HEK293T (cell line): ENCODE data around the gene DMTF1.
"Not testable (repeated sequence)": the region's sequence is repeated elsewhere in the genome, so short reads cannot be mapped to it uniquely, and the experiment has no call there.

Source experiments
- CTCF ChIA-PET: fragments of 350-600 bp; formaldehyde crosslinking; extraction: SDS; loops from one replicate; lab custom pipeline; 2021; ENCODE audit warnings: antibody characterized with exemption, inconsistent platforms; lab: Yijun Ruan, JAX
- POLR2A ChIA-PET: fragments of 350-600 bp; formaldehyde crosslinking; extraction: SDS; loops from one replicate; lab custom pipeline; 2020; ENCODE audit warnings: antibody characterized with exemption, inconsistent platforms; lab: Yijun Ruan, JAX
- DNase-seq: peaks from one replicate; pipeline ENCODE4 v3.0.0; 2012; ENCODE audit warnings: mixed read lengths; ENCODE audit errors: extremely low spot score
- ARNT ChIP-seq: fragments of 450-650 bp; IDR thresholded peaks from 2 replicates; pipeline ENCODE4 v1.6.1; 2017; ENCODE audit warnings: mild to moderate bottlenecking
- BHLHE40 ChIP-seq: fragments of 450-650 bp; IDR thresholded peaks from 2 replicates; pipeline ENCODE4 v1.6.1; 2016; ENCODE audit warnings: mild to moderate bottlenecking, moderate library complexity, borderline replicate concordance
- CTBP1 ChIP-seq: fragments of 450-650 bp; IDR thresholded peaks from 2 replicates; pipeline ENCODE4 v1.6.1; 2016; ENCODE audit warnings: borderline replicate concordance
- ELF4 ChIP-seq: fragments of 450-650 bp; IDR thresholded peaks from 2 replicates; pipeline ENCODE4 v1.6.1; 2017; ENCODE audit warnings: antibody characterized with exemption
- FOXA1 ChIP-seq: fragments of 450-650 bp; IDR thresholded peaks from 2 replicates; pipeline ENCODE4 v1.6.1; 2016; ENCODE audit warnings: mild to moderate bottlenecking
- FOXK2 ChIP-seq: fragments of 450-650 bp; IDR thresholded peaks from 2 replicates; pipeline ENCODE4 v1.6.1; 2016; ENCODE audit warnings: mild to moderate bottlenecking
- FOXM1 ChIP-seq: fragments of 450-650 bp; IDR thresholded peaks from 2 replicates; pipeline ENCODE4 v1.6.1; 2017; ENCODE audit warnings: mild to moderate bottlenecking, borderline replicate concordance
- HDGF ChIP-seq: fragments of 450-650 bp; IDR thresholded peaks from 2 replicates; pipeline ENCODE4 v1.6.1; 2017; ENCODE audit warnings: antibody characterized with exemption, borderline replicate concordance
- L3MBTL2 ChIP-seq: fragments of 450-650 bp; conservative IDR thresholded peaks from 2 replicates; pipeline ENCODE4 v1.6.1; 2016; ENCODE audit warnings: mild to moderate bottlenecking
- LEF1 ChIP-seq: fragments of 450-650 bp; IDR thresholded peaks from 2 replicates; pipeline ENCODE4 v1.6.1; 2017; ENCODE audit warnings: mild to moderate bottlenecking, borderline replicate concordance
- NFRKB ChIP-seq: fragments of 450-650 bp; IDR thresholded peaks from 2 replicates; pipeline ENCODE4 v1.6.1; 2016; ENCODE audit warnings: mild to moderate bottlenecking, moderate library complexity
- SP1 ChIP-seq: fragments of 450-650 bp; IDR thresholded peaks from 2 replicates; pipeline ENCODE4 v1.6.1; 2017
- SUZ12 ChIP-seq: fragments of 450-650 bp; IDR thresholded peaks from 2 replicates; pipeline ENCODE4 v1.6.1; 2016; ENCODE audit warnings: mild to moderate bottlenecking
- TARDBP ChIP-seq: fragments of 450-650 bp; IDR thresholded peaks from 2 replicates; pipeline ENCODE4 v1.6.1; 2016
- ZNF384 ChIP-seq: fragments of 450-650 bp; IDR thresholded peaks from 2 replicates; pipeline ENCODE4 v1.6.1; 2016
- TF ChIP-seq, protein P1 (sequence below): fragments of 450-650 bp; IDR thresholded peaks from 2 replicates; pipeline ENCODE4 v1.6.1; 2016

The DMTF1 gene

DNA sequence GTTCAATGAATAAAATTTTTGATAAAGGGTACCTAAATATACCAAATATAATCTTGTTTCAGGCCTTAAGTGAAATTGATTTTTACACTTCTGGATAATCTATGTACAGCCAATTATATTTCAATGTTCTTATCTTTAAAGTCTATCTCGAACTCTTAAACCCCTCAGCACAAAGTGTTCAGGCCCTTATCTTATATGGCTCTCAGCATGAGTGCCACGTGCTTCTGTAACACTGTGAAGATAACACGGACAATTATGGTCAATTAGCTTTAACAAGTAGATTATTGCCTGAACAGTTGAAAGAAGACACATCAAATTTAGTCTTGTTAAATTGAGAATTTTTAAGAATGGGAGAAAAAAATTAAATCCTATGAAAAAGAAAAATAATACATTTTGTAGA is 40.4 kb upstream of the DMTF1 start:
- no peak for DNase-seq
- ChIA-PET CTCF (no interaction called here), POLR2A (no interaction called here)
- TF ChIP-seq ARNT, result no peak
- no peak for TF ChIP-seq NFRKB
- peak; percentile 49 for TF ChIP-seq L3MBTL2
- TF ChIP-seq FOXA1, result no peak
- no peak for TF ChIP-seq ELF4

DNA sequence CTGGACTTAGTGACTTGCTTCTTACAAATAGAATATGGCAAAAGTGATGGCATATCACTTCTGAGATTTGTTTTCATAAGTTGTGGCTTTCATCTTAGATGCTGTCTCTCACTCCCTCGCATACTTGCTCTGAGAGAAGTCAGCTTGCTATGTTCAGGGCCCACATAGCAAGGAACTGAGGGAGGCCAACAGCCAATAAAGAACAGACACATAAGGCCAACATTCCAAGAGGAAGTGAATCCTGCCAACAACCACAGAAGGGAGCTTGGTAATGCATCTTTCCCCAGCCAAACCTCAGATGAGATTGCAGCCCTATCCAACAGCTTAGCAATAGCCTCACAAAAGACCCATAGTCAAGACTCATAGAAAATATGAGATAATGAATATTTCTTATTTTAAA is 39.2 kb upstream of the DMTF1 start:
- TF ChIP-seq FOXK2 (no peak), TARDBP (no peak), L3MBTL2 (no peak), BHLHE40 (no peak), NFRKB (no peak), ELF4 (no peak), ZNF384 (no peak), HDGF (no peak), FOXM1 (no peak), SUZ12 (no peak), SP1 (no peak), LEF1 (no peak), FOXA1 (no peak), CTBP1 (no peak), ARNT (no peak)
- TF ChIP-seq, protein P1, sequence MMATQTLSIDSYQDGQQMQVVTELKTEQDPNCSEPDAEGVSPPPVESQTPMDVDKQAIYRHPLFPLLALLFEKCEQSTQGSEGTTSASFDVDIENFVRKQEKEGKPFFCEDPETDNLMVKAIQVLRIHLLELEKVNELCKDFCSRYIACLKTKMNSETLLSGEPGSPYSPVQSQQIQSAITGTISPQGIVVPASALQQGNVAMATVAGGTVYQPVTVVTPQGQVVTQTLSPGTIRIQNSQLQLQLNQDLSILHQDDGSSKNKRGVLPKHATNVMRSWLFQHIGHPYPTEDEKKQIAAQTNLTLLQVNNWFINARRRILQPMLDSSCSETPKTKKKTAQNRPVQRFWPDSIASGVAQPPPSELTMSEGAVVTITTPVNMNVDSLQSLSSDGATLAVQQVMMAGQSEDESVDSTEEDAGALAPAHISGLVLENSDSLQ, result no peak
- POLR2A ChIA-PET, result interaction anchor here (0.7 kb wide), 1 partner anchor 39 kb away, joined by 3 read pairs; the partner anchor contains the start of gene DMTF1
- CTCF ChIA-PET, result interaction anchor here (0.7 kb wide), 1 partner anchor 181 kb away, joined by 3 read pairs; no protein-coding TSS in a partner anchor

DNA sequence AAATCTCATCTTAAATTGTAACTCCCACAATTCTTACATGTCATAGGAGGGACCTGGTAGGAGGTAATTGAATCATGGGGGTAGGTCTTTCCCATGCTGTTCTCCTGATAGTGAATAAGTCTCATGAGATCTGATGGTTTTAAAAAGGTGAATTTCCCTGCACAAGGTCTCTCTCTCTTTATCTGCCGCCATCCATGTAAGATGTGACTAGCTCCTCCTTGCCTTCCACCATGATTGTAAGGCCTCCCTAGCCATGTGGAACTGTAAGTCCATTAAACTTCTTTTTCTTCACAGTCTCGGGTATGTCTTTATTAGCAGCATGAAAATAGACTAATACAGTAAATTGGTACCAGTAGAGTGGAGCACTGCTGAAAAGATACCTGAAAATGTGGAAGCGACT is 38.3 kb upstream of the DMTF1 start:
- CTCF ChIA-PET, POLR2A ChIA-PET, DNase-seq: not testable (repeated sequence)

More for the DNA sequence above, 39.2 kb upstream of the DMTF1 start:
- no peak for DNase-seq

DNA sequence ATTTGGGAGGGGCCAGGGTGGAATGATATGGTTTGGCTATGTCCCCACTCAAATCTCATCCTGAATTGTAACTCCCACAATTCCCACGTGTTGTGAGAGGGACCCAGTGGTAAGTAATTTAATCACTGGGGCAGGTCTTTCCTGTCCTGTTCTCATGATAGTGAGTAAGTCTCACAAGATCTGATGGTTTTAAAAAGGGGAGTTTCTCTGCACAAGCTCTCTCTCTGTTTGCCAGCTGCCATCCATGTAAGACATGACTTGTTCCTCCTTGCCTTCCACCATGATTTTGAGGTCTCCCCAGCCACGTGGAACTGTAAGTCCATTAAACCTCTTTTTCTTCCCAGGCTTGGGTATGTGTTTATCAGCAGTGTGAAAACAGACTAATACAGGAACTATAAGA is 36.5 kb upstream of the DMTF1 start:
- DNase-seq, CTCF ChIA-PET, POLR2A ChIA-PET: not testable (repeated sequence)

DNA sequence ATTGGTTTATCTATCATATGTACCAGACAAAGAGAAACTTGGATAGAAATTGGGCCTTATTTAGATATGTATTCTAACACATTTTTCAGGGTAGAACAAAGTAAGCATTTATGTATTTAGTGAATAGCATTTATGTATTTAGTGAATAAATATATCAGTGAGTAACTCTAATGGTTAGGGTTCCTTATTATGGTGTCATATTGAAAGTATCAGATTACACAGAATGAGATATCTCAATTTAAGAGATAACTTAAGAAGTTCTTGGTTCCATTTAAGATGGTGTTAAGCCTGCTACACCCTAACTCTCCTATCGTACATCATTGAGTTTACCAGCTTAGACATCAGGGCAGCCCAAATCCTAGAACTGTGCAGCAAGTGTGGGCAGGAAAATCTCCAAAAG is 35.9 kb upstream of the DMTF1 start:
- no peak for TF ChIP-seq SUZ12
- no peak for TF ChIP-seq ARNT
- no peak for TF ChIP-seq L3MBTL2
- TF ChIP-seq CTBP1, result no peak
- TF ChIP-seq NFRKB, result no peak
- no peak for TF ChIP-seq FOXM1
- TF ChIP-seq FOXK2, result no peak
- DNase-seq, result no peak
- ChIA-PET CTCF (no interaction called here), POLR2A (no interaction called here)

DNA sequence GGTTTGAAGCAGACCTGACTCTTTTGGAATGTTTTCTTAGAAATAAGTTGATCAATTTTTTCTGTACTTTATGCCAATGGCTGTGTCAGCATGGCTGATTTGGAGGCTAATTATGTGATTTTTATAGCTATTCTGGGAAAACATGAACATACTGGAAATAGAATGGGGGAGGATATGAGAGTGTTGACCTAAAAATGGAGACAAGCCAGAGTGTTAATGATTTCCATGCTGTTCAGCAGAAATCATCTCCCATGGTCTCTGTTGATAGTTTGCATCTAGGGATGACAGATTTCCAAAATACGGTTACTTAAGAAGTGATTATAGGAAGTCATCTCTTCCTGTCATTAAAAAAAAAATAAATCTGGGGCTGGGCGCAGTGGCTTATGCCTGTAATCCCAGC is 32.7 kb upstream of the DMTF1 start:
- CTCF ChIA-PET, result no interaction called here
- POLR2A ChIA-PET, result no interaction called here
- TF ChIP-seq CTBP1 (no peak), FOXK2 (no peak), SUZ12 (no peak), ARNT (no peak), HDGF (no peak), L3MBTL2 (no peak), LEF1 (no peak), BHLHE40 (no peak), SP1 (no peak), ZNF384 (no peak), FOXA1 (no peak), ELF4 (no peak), TARDBP (no peak), FOXM1 (no peak), NFRKB (no peak)
- TF ChIP-seq, protein P1, result no peak
- DNase-seq, result no peak

DNA sequence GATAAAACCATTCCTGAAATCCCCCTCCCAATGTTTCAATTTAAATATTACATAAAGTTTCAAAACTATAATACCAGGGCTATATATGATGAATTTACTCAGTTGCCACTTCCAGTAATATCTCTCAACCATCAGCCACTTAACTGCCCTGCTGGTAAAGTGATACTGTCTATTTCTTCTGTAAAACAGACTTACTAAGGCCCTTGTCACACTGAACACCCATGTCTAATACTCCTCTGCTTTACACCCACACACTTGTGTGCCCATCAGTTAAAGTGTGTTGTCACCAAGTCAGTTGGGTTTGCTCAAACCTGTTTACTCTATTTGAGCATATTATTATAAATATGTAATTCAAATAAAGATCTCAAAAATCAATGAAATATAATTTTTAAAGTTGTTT is 29.1 kb upstream of the DMTF1 start:
- no peak for DNase-seq
- TF ChIP-seq, protein P1, result no peak
- TF ChIP-seq CTBP1 (no peak), HDGF (no peak), FOXK2 (no peak), SP1 (no peak), FOXM1 (no peak), ARNT (no peak), FOXA1 (no peak), L3MBTL2 (no peak), BHLHE40 (no peak), ELF4 (no peak), NFRKB (no peak), SUZ12 (no peak), ZNF384 (no peak), LEF1 (no peak), TARDBP (no peak)
- POLR2A ChIA-PET, result no interaction called here
- CTCF ChIA-PET, result no interaction called here
